ENCODE measurements around the gene EDDM3A. TPM values are rescaled to one million over a fixed set of nuclear protein-coding genes. Genes with fewer than 3 reads are reported as not detected.

EDDM3A gene
- total and polyA plus RNA-seq, 12 donors, result not detected

GRCh38 chr14:20775901-20776300 is 30.2 kb downstream of the EDDM3A start:
- H3K36me3 ChIP-seq (replicated peaks in 1 of 2), result no peaks in the 10 kb centered on the region
- no peaks in the 10 kb centered on the region for H3K4me1 ChIP-seq (replicated peaks in 1 of 2)
- H3K27ac ChIP-seq, result no peak overlapping the region
- TF ChIP-seq CTCF (IDR thresholded peaks at IDR 0.05), result no peak
- no peak for TF ChIP-seq POLR2A (IDR thresholded peaks at IDR 0.05)
- intact Hi-C loops (cut with DNase I), result no loop called here
- 73 to 83% (median 78%) methylated on average over 1 of the region's 1 CpG for WGBS, 4 donors
- DNase-seq, result no peak
- no peaks in the 10 kb centered on the region for H3K9me3 ChIP-seq (replicated peaks in 1 of 3)
- no peaks in the 10 kb centered on the region for H3K27me3 ChIP-seq
- no peak overlapping the region for H3K4me3 ChIP-seq

- Histone ChIP-seq H3K27ac (peak overlapping the region in 3 of 5 donors; percentile 46 to 74 (median 59)), H3K4me1 (replicated peaks in 1 of 2) (no peaks in the 10 kb centered on the region), H3K9me3 (replicated peaks in 1 of 3) (no peaks in the 10 kb centered on the region), H3K4me3 (peak overlapping the region in 1 of 4 donors; percentile 19), H3K36me3 (replicated peaks in 1 of 2) (no peaks in the 10 kb centered on the region), H3K27me3 (no peaks in the 10 kb centered on the region)
- no peak for TF ChIP-seq POLR2A (IDR thresholded peaks at IDR 0.05)
- no peak for TF ChIP-seq CTCF (IDR thresholded peaks at IDR 0.05)
- intact Hi-C loops (cut with DNase I), result no loop called here
- WGBS, 4 donors, result 23 to 46% (median 42%) methylated on average over 2 to 4 of the region's 4 CpGs
- no peak for DNase-seq
Observed at GRCh38 chr14:20781803-20782202, 36.1 kb downstream of the EDDM3A start.

- 16 to 40% (median 27%) methylated on average over 5 of the region's 5 CpGs for WGBS, 4 donors
- Histone ChIP-seq H3K36me3 (replicated peaks in 1 of 2) (no peaks in the 10 kb centered on the region), H3K9me3 (replicated peaks in 1 of 3) (no peaks in the 10 kb centered on the region), H3K27ac (peak overlapping the region in 3 of 5 donors; percentile 46 to 65 (median 59)), H3K27me3 (no peaks in the 10 kb centered on the region), H3K4me1 (replicated peaks in 1 of 2) (no peaks in the 10 kb centered on the region), H3K4me3 (peak overlapping the region in 1 of 4 donors; percentile 19)
- intact Hi-C loops (cut with DNase I), result no loop called here
- peak in 1 of 7 donors; percentile 10 for DNase-seq
- TF ChIP-seq CTCF (IDR thresholded peaks at IDR 0.05), result no peak
- TF ChIP-seq POLR2A (IDR thresholded peaks at IDR 0.05), result no peak
Observed at GRCh38 chr14:20782280-20782890, 36.7 kb downstream of the EDDM3A start.

GRCh38 chr14:20787025-20787424 is 41.3 kb downstream of the EDDM3A start:
- Histone ChIP-seq H3K9me3 (replicated peaks in 1 of 3) (no peaks in the 10 kb centered on the region), H3K36me3 (replicated peaks in 1 of 2) (no peaks in the 10 kb centered on the region), H3K4me1 (replicated peaks in 1 of 2) (no peaks in the 10 kb centered on the region), H3K27me3 (no peaks in the 10 kb centered on the region), H3K27ac (no peak overlapping the region), H3K4me3 (no peak overlapping the region)
- 52 to 66% (median 58%) methylated on average over 4 of the region's 4 CpGs for WGBS, 4 donors
- TF ChIP-seq CTCF (IDR thresholded peaks at IDR 0.05) (no peak), POLR2A (IDR thresholded peaks at IDR 0.05) (no peak)
- no peak for DNase-seq
- intact Hi-C loops (cut with DNase I), result no loop called here
